Activated T-cell treated with anti-CD3 and anti-CD28 coated beads, Interleukin-2, amount 50 U/mL, for 4 hours (primary cell): Measurements from ENCODE around the gene PLEKHA7. TPM values are rescaled to one million over a fixed set of nuclear protein-coding genes. Genes with fewer than 3 reads are reported as not detected.

Experiments used
- ATAC-seq, 2 donors: fragments of 200-7000 bp; cut with Tn5 transposase; one replicate each; pipeline ENCODE4 v1.10.0; 2021
- DNase-seq: peaks from one replicate; pipeline ENCODE4 v3.0.0-alpha.2; 2020
- H3K27me3 Mint-ChIP-seq: one replicate; pipeline ENCODE4 v1.8.0; 2021; ENCODE audit warnings: low read depth, mixed read lengths
- H3K36me3 Mint-ChIP-seq: one replicate; pipeline ENCODE4 v1.8.0; 2022; ENCODE audit warnings: mixed read lengths; ENCODE audit not compliant: insufficient read depth
- H3K4me1 Mint-ChIP-seq: one replicate; pipeline ENCODE4 v1.8.0; 2021; ENCODE audit warnings: low read depth, mixed read lengths
- H3K4me3 Mint-ChIP-seq: one replicate; pipeline ENCODE4 v1.8.0; 2021; ENCODE audit warnings: mild to moderate bottlenecking, moderate library complexity, mixed read lengths
- H3K9me3 Mint-ChIP-seq: one replicate; pipeline ENCODE4 v1.8.0; 2021; ENCODE audit warnings: mixed read lengths
- total RNA-seq, 3 donors: library from RNA; stranded (reverse); gene quantifications; one replicate each; pipeline ENCODE4 v1.2.1, GENCODE V29; 2021

Gene PLEKHA7
- total RNA-seq, 3 donors from 2014 or later, result 2.7 to 3.4 (median 2.7) TPM

DNA sequence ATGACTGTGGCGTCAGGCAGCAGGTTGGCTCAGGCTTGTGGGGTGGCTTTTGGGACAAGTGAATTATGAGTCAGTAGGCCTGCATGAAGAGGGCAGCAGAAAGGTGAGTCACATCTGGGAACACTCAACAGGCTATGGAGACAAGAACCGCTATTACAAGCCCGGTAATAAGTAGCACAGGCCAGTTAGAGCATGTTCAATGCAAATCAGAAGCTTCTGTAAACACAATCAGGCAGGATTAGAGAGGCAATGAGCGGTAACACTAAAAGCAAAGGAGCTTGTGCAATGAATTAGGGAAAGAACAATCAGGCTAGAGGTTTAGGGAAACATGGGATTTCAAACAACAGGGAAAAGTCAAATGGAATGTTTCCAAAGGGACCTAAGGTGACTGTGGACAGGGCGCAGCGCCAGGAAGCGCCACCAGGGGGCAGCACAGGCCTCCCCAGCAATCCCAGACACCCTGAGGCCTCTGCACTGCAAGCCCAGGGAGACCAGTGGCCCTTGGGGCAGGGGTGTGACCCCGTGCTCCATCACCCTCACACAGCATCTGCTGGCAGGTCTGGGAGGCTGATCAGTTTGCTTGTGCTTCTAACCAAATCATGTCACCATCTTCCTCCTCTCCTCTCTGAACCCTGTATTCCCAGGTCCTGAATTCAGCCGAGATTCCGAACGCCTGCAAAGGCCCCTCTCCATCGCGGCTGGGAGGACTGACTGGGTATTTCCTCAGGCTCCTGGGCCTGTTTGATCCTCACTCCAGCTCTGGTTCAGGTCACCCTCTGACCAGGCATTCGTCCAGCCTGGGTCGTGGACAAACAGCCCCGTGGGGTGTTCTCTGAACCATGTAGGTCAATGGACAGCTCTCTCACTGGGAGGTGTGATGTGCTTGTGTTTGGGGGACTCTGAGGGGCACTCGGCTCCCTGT, 225.8 kb downstream of the PLEKHA7 start:
- DNase-seq (peak; percentile 48), ATAC-seq (peak; percentile 64 to 78)
- Mint-ChIP-seq H3K36me3 (no peaks in the 10 kb centered on the region), H3K27me3 (no peaks in the 10 kb centered on the region), H3K4me1 (peaks cover 2% of the 10 kb centered on the region), H3K9me3 (no peaks in the 10 kb centered on the region), H3K4me3 (no peak overlapping the region)

GRCh38 chr11:16787035-16787742, 227.0 kb downstream of the PLEKHA7 start:
- ATAC-seq (no peak), DNase-seq (no peak)
- Mint-ChIP-seq H3K4me3 (no peak overlapping the region), H3K9me3 (no peaks in the 10 kb centered on the region), H3K27me3 (no peaks in the 10 kb centered on the region), H3K4me1 (peaks cover 2% of the 10 kb centered on the region), H3K36me3 (no peaks in the 10 kb centered on the region)

- no peaks in the 10 kb centered on the region for H3K9me3 Mint-ChIP-seq
- H3K27me3 Mint-ChIP-seq, result no peaks in the 10 kb centered on the region
- no peaks in the 10 kb centered on the region for H3K36me3 Mint-ChIP-seq
- no peak overlapping the region for H3K4me3 Mint-ChIP-seq
- ATAC-seq (no peak), DNase-seq (no peak)
- no peaks in the 10 kb centered on the region for H3K4me1 Mint-ChIP-seq
These were observed 228.1 kb downstream of the PLEKHA7 start for GRCh38 chr11:16786131-16786530.

DNA sequence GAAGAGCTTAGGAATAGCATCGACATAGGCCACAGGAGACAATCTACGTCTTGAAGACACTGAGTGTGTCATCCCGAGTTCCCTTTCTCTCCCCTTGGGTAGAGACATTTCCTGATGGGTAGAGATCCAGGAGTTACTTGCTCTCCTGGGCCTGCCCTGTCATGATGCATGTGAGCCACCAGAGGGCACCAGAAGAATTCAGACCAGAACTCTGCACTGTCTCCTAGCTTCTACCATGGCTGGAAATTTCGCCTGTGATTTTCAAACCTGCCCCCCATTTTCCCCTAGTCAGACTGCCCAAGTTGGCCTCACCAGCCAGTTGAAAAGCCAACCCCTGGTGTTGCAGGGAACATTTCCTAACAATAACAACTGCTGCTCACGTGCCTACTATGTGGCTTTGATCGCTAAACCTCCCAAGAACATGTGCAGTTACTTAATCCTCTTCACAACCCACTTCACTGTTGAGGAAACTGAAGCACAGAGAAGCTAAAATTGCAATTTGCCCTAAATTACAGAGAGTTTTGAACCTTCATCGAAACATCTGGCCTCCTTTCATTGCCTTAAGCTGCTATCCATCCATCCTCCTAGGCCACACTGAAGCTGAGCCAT, 228.6 kb downstream of the PLEKHA7 start:
- H3K27me3 Mint-ChIP-seq, result no peaks in the 10 kb centered on the region

DNA sequence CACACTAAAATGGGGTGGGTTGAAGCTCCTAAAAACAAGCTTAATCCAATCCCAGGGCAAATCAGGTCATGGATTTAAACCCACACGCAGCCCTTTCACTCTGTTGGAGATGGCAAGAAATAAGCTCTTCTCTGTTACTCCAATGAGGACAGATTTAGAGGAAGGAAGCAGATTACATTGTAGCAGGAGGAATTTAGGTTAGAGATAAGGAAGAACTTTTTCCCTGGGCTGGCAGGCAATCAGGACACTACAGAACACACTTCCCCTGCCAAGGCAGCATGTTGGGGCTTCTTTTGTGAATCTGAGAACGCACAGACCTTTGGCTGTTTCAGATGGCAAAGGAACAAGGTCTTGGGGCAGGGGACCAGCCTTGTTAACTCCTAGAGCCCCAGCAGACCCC, 229.5 kb downstream of the PLEKHA7 start:
- H3K4me3 Mint-ChIP-seq, result no peak overlapping the region
- H3K4me1 Mint-ChIP-seq, result no peaks in the 10 kb centered on the region
- DNase-seq, result no peak
- no peaks in the 10 kb centered on the region for H3K27me3 Mint-ChIP-seq
- no peaks in the 10 kb centered on the region for H3K36me3 Mint-ChIP-seq
- ATAC-seq, result no peak
- no peaks in the 10 kb centered on the region for H3K9me3 Mint-ChIP-seq

More for the DNA sequence above, 228.6 kb downstream of the PLEKHA7 start:
- Mint-ChIP-seq H3K36me3 (no peaks in the 10 kb centered on the region), H3K4me1 (no peaks in the 10 kb centered on the region), H3K9me3 (no peaks in the 10 kb centered on the region), H3K4me3 (no peak overlapping the region)
- ATAC-seq (peak; percentile 73 to 74), DNase-seq (peak; percentile 46)

- ATAC-seq, result no peak
- no peak for DNase-seq
- H3K4me1 Mint-ChIP-seq, result no peaks in the 10 kb centered on the region
- no peak overlapping the region for H3K4me3 Mint-ChIP-seq
- H3K9me3 Mint-ChIP-seq, result no peaks in the 10 kb centered on the region
- H3K27me3 Mint-ChIP-seq, result no peaks in the 10 kb centered on the region
- no peaks in the 10 kb centered on the region for H3K36me3 Mint-ChIP-seq
These were observed 230.1 kb downstream of the PLEKHA7 start for GRCh38 chr11:16784097-16784496.

DNA sequence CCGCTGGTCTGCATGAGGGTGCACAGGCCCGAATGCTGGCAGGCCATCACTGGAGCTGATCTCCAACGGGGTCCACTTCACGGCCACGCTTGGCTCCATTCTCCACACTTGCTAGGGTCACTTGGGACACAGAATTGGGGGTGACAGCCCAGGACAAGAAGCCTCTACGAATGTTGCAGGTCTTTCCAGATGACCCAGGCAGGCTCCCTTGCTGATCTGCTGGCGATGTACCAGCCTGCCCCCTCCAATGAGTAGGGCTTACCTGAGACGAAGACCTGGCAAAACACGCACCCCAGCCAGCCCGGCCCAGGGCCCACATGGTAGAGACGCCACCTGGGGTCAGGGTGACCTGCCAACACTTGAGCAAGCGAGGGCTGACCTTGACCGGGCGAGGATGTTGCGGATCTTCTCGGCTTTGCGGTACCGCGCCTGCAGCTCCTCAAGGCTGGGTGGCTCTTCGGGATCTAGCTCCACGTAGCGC, 230.9 kb downstream of the PLEKHA7 start:
- Mint-ChIP-seq H3K4me1 (no peaks in the 10 kb centered on the region), H3K4me3 (no peak overlapping the region), H3K36me3 (no peaks in the 10 kb centered on the region), H3K9me3 (no peaks in the 10 kb centered on the region), H3K27me3 (no peaks in the 10 kb centered on the region)
- DNase-seq (no peak), ATAC-seq (no peak)

GRCh38 chr11:16781936-16782919, 232.0 kb downstream of the PLEKHA7 start:
- ATAC-seq (no peak), DNase-seq (no peak)
- Mint-ChIP-seq H3K9me3 (no peaks in the 10 kb centered on the region), H3K36me3 (no peaks in the 10 kb centered on the region), H3K4me3 (no peak overlapping the region), H3K4me1 (no peaks in the 10 kb centered on the region), H3K27me3 (no peaks in the 10 kb centered on the region)

- H3K9me3 Mint-ChIP-seq, result no peaks in the 10 kb centered on the region
- H3K27me3 Mint-ChIP-seq, result no peaks in the 10 kb centered on the region
- H3K4me1 Mint-ChIP-seq, result no peaks in the 10 kb centered on the region
- no peak for ATAC-seq
- H3K36me3 Mint-ChIP-seq, result no peaks in the 10 kb centered on the region
- DNase-seq, result no peak
- no peak overlapping the region for H3K4me3 Mint-ChIP-seq
These were observed 233.3 kb downstream of the PLEKHA7 start for GRCh38 chr11:16780698-16781550.

DNA sequence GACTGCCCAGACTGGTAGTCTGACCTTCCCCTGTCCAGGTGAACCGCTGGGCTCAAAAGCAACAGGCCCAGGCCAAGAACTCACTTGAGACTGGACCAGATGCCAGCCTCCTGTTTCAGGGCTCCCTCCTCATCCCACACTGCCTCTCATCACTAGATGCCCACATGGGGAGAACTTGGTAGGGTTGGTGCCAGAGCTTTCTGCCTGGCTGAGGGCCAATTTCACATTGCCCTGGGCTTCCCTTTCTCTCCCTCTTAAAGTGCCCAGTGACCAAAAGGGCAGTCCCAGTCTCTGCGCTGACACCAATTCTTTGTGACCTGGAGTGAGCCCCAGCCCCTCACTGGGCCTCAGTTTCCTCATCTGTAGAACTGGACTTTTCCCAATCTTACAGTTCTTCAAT, 234.1 kb downstream of the PLEKHA7 start:
- H3K9me3 Mint-ChIP-seq, result no peaks in the 10 kb centered on the region
- H3K36me3 Mint-ChIP-seq, result no peaks in the 10 kb centered on the region
- DNase-seq (no peak), ATAC-seq (no peak)
- H3K4me1 Mint-ChIP-seq, result no peaks in the 10 kb centered on the region
- H3K27me3 Mint-ChIP-seq, result no peaks in the 10 kb centered on the region
- no peak overlapping the region for H3K4me3 Mint-ChIP-seq

DNA sequence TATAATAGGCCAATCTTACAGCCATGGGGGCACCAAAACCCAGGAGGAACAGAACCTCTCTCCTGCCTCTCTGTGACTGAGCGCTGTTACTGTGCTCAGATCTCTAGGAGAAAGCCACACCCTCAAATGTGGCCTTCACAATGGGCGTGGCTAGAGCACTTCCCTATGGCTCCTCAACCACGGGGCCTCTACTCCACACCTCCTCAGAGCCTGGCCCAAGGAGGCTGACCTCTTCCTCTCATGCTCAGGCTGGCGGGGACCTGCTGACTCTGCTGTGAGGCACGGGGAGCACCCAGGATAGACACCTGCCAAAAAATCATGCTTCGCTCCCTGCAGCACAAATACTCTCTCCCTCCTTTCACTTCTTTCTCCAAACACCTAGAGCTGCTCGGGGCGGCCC, 234.8 kb downstream of the PLEKHA7 start:
- Mint-ChIP-seq H3K36me3 (no peaks in the 10 kb centered on the region), H3K9me3 (no peaks in the 10 kb centered on the region), H3K4me3 (no peak overlapping the region), H3K27me3 (no peaks in the 10 kb centered on the region), H3K4me1 (no peaks in the 10 kb centered on the region)
- ATAC-seq, result no peak
- no peak for DNase-seq

DNA sequence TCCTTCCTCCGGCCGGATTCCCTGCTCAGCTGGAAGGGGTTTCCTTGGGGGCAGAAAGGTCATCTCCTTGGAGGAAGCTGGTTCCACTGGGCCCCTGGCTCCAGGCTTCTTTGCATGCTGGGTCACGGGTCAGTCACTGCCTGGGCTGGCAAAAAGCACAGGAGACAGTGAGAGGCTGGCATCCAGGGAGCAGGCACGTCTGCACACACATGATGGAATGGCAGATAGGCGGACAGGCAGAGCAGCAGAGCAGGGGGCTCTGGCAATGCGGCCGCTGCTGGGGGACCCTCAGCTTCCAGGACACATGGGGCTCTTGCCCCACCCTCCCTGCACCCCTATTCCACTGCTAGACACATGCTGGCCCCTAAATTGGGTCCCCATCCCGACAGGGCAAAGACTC, 235.3 kb downstream of the PLEKHA7 start:
- ATAC-seq (no peak), DNase-seq (no peak)
- no peaks in the 10 kb centered on the region for H3K36me3 Mint-ChIP-seq
- no peaks in the 10 kb centered on the region for H3K9me3 Mint-ChIP-seq
- H3K4me1 Mint-ChIP-seq, result no peaks in the 10 kb centered on the region
- no peaks in the 10 kb centered on the region for H3K27me3 Mint-ChIP-seq
- no peak overlapping the region for H3K4me3 Mint-ChIP-seq

DNA sequence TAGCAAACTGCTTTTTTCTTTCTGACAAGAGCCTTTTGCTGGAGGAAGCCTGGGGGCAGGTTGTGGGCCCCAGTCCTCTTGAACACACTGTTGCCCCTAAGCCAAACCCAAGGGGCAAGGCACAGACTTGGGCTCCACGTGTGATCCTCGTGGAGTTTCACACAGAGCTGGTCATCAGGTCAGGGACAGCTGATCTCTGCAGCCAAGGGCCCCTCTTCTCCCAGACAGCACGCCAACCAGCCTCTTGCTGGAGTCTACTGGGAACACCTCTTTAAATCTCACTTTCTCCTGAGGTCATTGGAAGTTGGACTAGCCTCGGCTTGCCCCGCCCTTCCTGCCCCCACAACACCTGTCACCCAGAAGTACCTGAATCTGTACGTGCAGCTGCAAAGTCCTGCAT, 235.9 kb downstream of the PLEKHA7 start:
- DNase-seq (no peak), ATAC-seq (no peak)
- Mint-ChIP-seq H3K9me3 (no peaks in the 10 kb centered on the region), H3K36me3 (no peaks in the 10 kb centered on the region), H3K27me3 (no peaks in the 10 kb centered on the region), H3K4me1 (no peaks in the 10 kb centered on the region), H3K4me3 (no peak overlapping the region)
